Cerebellar cortex (tissue), 1 donor: ENCODE data around the gene MED27.
"Not testable (repeated sequence)": the region's sequence is repeated elsewhere in the genome, so short reads cannot be mapped to it uniquely, and the experiment has no call there.

Experiments
- DNase-seq: peaks from one replicate; pipeline ENCODE4 v3.0.0-alpha.2; 2015; ENCODE audit warnings: low spot score

MED27 gene

DNA sequence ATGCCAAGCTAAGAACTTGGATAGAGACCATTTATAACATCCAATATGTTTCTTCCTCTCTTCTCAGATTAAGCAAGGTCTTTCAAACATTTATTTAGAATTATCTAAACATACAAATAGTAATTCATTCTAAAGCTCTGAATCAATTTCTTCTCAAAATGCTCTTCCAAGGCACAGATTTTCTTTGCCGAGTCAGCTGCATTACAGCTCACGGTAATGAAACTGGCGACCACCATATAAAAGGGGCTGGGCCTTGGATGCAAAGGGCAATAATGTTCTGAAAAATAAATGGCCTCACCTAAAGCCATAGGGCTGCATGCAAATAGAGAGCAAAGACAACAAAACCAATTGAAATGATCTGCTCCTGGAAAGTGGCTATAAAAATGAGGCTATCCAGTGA is 63.8 kb downstream of the MED27 start:
- no peak for DNase-seq

DNA sequence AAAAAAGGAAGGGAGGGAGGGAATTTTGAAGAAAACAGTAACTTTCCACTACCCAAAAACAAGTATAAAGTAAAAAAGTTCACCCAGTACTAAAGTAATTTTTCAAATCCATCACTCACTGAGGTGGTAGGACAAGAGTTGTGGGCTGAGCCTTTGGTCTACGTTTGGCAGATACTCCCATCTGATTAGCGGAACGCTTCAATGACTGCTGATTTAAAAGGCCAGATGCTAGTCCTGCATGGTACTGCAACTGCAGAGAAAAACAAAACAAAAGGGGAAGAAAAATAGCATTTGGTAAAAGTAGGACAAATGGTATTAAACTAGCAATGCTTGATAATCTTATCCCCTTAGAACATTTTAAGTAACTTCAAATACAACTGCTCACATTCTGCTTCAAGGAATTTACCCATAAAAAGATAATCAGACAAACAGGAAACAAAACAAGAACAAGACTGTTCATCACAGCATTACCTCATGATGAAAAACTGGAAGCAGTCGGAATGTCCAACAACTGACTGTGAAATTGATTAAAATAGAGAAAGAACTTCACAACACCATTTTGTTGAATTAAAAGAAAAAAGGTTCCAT is 65.4 kb downstream of the MED27 start:
- DNase-seq, result no peak

DNA sequence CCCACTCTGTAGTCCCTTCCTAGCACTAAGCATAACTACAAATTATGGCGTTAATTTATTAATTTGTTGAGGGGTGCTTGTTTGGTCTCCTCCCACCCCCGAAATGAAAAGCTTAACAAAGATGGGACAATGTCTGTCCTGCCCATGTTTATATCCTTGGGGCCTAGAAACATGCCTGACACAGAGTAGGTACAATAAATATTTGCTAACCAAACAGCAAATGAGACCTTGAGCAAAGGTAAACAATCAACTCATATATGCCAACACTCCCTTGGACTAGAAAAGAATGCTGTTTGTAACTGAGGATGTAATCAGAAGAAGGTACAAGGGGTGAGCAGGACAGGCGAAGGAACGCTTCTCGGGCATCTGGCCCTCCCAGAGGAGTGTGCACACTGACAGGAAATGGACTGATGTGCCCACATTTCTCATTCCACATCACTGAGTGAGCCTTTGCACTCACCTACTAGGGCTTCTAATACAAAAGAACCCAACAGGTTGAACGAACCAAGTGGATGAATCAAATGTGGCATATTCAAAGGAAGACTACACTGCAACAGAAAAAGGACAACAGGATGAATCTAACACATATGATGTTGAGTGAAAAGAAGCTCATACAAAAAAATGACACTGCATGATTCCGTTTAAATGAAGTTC is 66.8 kb downstream of the MED27 start:
- DNase-seq, result no peak

DNA sequence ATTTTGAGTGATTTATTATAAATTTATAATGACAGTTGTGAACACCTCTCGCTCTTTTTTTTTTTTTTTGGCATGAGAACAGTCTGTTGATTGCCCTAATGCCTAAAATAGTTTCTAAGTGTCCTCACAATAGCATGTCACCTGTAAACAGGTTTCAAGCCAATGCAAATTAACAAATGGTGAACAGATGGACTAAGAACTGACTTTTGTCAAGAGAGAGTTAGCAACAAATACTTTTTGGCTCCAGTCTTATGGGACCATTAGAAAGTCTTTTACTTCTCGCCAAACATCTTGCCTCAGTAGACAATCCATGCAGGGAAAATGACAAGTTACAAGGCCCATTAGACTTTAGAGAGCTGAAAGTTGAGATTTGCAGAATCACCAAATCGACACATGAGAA is 67.8 kb downstream of the MED27 start:
- DNase-seq, result peak; percentile 55

DNA sequence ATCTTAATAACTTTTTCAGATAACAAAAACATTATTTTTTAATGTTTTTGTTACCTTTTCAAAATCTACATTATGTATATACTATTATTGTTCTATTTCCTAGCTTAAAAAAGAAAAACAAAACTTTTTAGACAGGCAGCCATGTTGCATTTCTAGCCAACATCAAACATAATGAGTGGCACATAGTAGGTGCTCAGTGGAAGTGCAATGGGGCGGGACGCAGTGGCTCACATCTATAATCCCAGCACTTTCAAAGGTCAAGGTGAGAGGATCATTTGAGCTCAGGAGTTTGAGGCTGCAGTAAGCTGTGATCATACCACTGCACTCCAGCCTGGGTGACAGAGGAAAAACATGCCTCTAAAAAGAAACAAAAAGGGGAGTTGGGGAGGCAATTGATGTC is 68.4 kb downstream of the MED27 start:
- no peak for DNase-seq

DNA sequence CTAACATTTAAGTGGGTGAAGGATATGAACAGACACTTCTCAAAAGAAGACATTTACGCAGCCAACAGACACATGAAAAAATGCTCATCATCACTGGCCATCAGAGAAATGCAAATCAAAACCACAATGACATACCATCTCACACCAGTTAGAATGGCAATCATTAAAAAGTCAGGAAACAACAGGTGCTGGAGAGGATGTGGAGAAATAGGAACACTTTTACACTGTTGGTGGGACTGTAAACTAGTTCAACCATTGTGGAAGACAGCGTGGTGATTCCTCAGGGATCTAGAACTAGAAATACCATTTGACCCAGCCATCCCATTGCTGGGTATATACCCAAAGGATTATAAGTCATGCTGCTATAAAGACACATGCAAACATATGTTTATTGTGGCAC is 69.5 kb downstream of the MED27 start:
- DNase-seq, result not testable (repeated sequence)

DNA sequence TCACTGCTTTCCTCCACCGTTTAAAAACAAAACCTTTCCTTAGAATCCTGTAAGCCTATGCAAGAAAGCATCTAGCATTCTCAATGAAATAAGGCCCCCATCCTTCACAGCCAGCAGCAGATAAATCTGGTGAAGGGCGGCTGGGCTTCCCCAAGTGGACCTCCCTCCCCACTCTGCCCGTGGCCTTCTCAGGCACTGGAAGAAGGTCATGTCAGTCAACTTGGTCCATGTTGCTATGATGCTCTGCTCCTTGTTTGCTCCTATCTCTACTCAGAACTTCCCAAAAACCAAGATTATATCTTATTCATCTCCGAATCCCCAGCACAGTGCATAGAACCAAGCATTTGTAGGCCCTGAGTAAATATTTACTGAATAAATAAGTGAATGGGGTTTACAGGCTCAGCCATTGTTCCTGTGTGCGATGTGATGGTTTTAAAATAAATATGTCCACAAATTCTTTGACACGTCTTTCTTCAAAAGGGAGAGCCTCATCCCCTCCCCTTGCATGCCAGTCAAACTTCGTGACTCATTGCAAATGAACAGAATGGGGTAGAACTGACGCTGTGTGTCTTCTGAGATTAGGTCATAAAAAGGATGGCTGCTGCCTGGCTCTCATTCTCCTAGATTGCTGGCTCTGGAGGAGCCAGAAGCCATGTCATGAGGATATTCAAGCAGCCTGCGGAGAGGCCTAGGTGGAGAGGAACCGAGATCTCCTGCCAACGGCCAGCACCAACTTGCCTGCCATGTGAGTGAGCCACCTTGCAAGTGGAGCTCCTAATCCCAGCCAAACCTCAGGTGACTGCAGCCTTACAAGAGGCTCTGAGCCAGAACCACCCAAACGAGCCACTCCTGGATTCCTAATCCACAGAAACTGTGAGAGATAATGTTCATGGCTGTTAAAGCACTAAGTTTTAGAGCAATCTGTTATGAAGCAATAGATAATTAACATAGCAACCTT is 70.5 kb downstream of the MED27 start:
- DNase-seq, result no peak

DNA sequence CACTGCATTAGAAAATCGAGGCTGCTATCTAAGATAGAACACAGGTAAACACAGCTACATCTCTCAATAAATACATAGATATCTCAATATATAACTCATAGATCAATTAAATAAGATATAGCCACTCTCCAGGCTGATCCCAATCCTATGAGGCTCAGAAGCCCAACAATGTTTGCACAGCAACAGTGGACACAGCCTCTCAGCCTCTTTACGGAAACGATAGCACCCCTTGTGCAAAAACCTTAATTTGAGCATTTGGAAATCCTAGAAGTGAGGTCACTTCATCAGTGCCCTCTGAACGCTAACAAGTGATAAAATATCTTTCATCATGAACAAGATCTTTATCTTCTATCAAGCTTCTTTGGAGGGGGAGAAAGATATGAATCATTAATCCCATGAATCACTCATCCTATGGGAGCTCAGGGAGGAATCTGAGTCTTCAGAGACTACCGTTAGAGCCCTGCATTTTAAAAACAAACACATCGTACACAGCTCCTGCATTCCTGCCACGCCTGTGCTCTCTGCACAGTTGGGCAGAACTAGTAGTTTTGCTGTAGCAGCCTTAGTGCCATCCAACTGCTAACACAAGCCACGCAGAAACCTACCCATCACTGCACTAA is 71.4 kb downstream of the MED27 start:
- DNase-seq, result no peak

DNA sequence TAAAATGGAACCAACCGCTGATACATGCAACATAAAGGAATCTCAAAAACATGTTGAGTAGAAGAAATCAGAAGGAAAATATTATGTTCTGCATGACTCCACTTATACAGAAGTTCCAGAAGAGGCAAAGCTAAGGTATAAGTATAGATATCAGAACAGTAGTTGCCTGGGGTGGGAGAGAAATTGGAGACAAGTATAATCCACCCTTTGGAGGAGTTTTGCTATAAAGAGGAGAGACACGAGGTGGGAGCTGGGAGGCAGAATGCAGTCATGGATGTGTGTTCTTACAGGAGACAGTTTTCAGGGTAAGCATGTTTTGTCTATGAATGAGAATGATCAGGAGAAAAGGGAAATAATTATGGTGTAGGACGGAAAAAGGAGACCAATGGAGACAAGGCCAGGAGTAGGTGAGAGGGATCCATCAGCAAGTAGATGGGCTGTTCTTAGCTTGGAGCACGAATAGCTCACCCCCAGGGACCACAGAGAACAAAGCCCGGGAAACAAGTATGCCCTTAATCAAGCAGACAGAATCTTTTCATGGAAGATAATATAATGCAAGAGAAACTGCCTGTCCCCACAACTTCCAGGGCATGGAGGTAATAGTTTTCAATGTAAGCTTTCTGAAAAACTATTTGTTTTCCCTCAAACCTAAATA is 72.2 kb downstream of the MED27 start:
- DNase-seq, result no peak

DNA sequence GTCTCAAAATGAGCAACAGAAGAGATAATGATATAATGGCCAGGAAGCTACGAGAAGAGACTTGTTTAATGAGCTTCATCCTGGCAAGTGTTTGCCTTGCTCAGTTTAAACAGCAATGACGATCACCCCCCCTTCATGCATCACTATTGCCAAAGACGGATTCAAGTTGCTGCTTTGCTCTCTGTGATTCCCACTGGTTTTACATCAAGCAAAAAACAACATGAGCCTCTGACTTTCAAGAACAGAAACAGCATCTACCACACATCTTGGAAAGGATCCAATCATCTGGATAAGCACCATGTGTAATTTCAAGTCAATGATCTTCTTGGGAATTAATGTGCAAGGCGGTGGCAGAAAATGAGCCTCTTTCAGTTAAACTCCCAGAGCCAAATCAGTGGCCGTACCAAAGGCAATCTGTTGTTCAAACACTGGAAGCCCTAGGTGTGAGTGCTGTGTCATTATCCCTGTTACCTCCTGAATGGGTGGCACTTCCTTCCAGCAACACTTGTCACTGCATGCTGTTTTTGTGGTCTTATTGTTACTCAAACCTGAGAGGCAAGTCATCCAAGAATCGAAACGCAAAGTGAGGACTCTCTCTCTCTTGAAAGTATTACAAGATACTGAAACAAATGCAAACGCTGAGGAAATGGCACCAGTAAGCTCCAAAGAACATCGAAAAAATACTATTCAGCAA is 72.8 kb downstream of the MED27 start:
- no peak for DNase-seq

DNA sequence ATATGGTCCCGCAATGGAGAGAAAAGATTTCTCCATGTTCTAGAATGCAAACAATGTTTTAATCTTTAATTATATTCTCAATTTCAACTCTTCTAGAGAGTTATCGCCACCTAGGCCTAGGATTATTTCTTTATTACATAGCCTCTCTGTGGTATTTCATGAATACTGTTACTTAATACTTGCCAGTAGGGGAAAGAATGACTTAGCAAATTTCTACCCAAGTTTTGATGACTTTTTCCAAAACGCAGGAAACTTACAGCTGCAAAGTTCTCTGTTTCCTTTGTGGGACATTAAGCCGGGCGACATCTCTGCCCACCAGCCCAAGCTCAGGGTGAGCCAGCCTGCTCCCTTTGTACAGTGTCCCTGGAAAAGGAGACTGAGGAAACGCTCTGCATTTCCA is 73.8 kb downstream of the MED27 start:
- no peak for DNase-seq

DNA sequence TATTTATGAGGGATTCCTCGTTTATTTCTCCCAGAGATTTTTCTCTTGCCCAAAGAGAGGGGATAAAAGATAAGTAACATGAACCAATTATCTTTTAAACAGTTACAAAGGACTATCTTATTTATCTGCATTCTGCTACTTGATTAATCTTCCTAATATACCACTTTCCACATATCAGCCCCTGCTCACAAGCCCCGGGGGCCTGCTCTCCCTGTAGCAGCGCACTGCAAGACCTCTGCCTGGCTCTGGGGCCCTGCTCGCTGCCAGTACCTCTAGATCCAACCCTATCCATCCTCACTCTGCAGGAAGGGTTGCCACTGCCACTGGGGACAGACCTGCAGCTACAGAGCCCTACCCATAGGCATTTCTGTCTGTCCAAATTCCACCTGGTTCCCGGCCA is 75.3 kb downstream of the MED27 start:
- DNase-seq, result no peak

DNA sequence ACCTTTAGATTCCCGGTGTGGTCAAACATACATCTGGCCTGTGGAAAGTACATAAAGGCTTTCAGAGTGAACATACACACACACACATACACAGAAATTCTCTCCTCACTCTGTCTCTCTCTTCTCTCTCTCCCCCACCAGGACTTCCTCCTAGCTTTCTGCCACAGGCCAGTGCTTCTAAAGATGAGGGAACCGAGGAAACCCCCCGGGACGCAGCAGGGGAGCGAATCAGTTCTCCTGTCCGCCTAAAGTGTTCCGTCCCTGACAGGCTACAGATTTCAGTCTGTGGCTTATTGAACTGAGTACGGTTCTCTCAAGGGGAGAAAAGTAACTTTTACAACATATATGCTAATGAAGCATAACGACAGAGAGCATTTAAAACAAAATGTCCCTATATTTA is 75.8 kb downstream of the MED27 start:
- no peak for DNase-seq

DNA sequence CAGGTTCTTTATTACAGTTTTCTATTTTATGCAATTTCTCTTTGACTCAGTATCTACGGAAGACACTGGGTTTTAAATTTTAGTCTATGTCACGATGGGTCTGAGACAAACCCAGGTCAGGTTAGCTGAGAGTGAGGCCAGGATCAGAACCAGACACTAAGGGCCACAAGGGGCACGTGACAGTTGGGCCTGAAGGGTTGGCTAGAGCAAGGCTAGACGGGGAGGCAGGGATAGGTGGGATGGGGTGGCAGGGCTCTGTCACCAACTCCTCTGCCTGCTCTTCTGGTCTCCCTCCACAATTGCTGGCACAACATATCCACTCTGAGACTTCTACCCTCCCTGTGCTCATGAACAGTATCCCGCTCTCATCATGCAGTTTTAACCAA is 76.4 kb downstream of the MED27 start:
- DNase-seq, result no peak

DNA sequence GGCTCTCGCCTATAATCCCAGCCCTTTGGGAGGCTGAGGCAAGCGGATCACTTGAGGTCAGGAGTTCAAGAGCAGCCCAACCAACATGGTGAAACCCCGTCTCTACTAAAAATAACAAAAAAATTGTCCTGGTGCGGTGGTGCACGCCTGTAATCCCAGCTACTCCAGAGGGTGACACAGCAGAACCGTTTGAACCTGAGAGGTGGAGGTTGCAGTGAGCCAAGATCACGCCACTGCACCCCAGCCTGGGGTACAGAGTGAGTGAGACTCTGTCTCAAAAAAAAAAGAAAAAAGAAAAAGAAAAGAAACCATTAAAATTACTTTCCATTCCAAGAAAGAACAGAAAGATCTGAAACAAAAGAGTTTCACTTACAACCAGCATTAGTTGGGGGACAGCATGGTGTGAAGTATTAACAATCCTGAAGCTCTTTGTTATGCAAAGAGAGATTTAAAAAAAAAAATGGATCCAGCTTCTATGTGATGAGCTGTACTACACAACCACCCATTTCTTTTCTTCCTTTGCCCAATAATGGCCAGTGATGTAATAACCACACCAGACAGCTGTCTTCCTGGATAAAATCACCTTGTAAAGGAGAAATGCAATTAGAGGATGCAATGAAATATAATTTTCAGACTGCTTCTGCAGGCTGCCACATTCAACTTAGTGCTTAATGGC is 76.9 kb downstream of the MED27 start:
- no peak for DNase-seq

DNA sequence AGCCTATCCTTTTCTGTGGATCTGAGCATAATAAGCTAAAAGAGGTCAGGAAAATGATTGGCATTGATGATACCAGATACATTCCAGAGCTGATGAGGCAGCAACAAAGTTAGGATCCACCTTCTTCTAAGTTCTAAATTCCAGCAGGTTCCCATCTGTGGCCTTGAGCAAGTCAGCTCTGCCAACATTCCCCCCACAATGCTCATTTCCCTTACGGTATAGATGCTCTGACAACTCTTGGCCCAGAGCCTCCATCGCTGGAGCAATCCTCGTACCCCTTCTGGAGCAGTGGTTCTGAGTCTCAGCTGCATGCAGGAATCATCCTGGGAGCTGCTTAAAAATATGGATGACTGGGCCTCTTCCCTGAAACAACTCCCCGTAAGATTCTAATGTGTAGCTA is 78.1 kb downstream of the MED27 start:
- DNase-seq, result no peak

DNA sequence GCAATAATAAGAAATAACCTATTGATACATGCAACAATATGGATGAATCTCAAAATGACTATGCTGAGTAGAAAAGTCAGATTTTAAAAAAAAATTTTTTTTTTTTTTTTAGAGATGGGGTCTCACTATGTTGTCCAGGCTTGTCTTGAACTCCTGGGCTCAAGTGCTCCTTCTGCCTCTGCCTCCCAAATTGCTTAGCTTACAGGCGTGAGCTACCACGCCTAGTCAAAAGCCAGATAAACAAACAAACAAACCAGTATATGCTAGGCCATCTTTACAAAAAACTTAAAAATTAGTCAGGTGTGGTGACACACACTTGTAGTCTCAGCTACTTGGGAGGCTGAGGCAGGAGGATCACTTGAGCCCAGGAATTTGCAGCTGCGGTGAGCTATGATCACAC is 79.0 kb downstream of the MED27 start:
- no peak for DNase-seq

DNA sequence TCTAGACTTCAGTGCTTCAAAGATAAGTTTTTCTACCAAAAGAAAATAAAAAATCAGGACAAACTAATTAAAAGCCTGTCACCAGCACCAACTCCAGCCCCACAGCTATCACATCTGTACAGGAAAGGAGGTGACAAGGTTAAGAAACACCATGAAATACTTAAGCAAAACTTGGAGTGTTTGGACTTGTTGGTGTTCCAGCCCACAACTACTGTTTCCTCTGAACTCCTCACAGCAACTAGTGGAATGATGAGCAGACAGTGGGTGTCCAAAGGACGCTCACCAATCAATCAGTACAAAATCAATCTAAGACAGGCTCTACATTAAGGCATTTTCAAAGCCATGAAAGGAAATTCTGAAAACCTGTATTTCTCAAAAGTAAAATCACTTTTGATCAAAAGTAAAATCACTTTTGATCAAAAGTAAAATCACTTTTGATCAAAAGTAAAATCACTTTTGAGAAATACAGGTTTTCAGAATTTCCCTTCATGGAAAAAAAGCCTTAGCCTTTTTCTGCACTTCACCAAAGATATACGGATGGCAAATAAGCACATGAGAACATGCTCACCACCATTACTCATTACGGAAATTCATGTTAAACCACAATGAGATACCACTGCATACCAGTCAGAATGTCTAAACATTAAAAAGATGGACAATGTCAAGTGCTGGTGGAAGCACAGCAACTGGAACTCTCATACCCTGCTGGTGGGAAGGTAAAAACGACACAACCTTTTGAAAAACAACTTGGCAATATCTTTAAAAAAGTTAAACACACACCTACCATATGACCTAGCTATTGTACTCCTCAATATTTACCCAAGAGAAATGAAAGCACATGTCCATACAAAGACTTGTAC is 79.7 kb downstream of the MED27 start:
- DNase-seq, result no peak

DNA sequence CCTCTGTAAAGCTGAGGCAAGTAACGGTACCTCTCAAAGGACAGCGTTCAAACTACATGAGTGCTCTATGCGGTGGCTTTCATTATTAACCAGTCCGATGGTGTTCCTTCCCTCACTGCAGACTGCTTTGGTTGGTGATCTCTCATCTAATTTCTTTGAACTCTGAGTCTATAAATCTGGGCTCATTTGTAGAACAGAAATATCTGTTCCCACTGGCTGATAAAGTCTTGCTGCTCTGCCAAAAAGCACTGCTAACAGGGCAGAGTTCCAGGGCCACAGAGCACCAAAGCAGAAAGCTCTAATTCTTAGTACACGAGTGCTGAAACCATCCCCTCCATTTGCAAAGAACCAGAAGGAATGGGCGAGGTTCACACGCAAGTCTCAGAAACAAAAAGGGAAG is 81.9 kb downstream of the MED27 start:
- peak; percentile 82 for DNase-seq

DNA sequence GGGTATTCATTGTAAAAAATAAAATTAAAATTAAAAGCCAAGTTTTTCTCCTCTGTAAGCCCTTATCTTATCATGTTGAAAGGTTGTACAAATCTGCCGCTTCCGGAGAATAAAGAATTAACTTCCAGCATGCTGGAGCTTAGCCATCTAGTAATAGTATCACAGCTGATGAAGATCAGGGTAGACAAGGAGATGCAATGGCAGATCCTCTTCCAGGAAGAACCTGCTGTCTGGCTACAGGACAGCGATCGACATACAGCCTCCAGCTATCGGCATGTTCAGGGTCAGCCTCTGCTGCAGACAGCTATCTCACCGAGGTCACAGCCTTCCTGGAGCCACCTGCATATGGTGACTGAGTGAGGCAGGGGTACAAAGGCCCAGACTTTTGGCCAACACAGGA is 82.6 kb downstream of the MED27 start:
- no peak for DNase-seq
